B cell (primary cell): Measurements from ENCODE around the gene DNAJB2.

Source experiments
- CTCF ChIP-seq: fragments of 200-600 bp; IDR thresholded peaks from one replicate; pipeline ENCODE4 v1.8.0; 2022; ENCODE audit warnings: antibody characterized with exemption, mild to moderate bottlenecking
- EZH2 ChIP-seq: IDR thresholded peaks from 2 replicates; pipeline ENCODE4 v1.6.1; 2012; ENCODE audit warnings: borderline replicate concordance, low read depth, mild to moderate bottlenecking, moderate library complexity, low read length; ENCODE audit not compliant: insufficient read depth, poor library complexity, severe bottlenecking

DNA sequence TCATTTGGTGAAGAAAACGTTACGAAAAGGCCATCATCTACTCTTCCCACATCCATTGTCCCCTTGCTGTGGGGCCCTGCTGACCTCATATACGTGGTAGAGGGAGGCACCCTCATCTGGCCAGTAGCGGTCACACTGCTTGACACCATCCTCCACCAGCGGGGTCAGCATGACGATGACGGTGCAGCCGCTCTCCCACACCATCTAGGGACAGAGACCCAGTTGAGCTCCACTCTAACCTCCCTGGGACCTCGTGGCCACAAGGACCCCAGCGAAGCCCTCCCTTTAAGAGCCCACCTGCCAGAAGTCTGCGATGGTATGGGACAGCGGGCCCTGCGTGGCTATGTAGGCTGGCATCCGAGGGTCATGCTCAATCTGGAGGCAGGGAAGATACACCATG is 17.0 kb downstream of the DNAJB2 start:
- TF ChIP-seq EZH2, result no peak
- TF ChIP-seq CTCF, result no peak
